SK-N-SH treated with all-trans-retinoic acid at 6 μM for 48 hours (cell line): ENCODE data around the gene RPS4Y1.
"Not testable (repeated sequence)": the region's sequence is repeated elsewhere in the genome, so short reads cannot be mapped to it uniquely, and the experiment has no call there.

Experiments
- ATAC-seq: fragments of 200-7000 bp; cut with Tn5 transposase; 3 replicates; pipeline ENCODE4 v1.9.1; 2020; ENCODE audit warnings: mild to moderate bottlenecking, moderate library complexity
- ARNTL ChIP-seq: fragments of 450-650 bp; formaldehyde crosslinking; IDR thresholded peaks from 2 replicates; pipeline ENCODE4 v1.5.0; 2020; ENCODE audit warnings: low read depth, mild to moderate bottlenecking, moderate library complexity, borderline replicate concordance
- BACH2 ChIP-seq: fragments of 250-450 bp; sonication (Bioruptor Pico); IDR thresholded peaks from 2 replicates; pipeline ENCODE4 v1.9.0; 2021; ENCODE audit warnings: mild to moderate bottlenecking, borderline replicate concordance
- CSDC2 ChIP-seq: fragments of 250-450 bp; sonication (Bioruptor Pico); IDR thresholded peaks from 2 replicates; pipeline ENCODE4 v1.5.0; 2020; ENCODE audit warnings: mild to moderate bottlenecking, moderate library complexity
- ESRRG ChIP-seq: fragments of 250-450 bp; sonication (Bioruptor Pico); IDR thresholded peaks from 2 replicates; pipeline ENCODE4 v1.6.1; 2021; ENCODE audit warnings: mild to moderate bottlenecking
- GLIS3 ChIP-seq: fragments of 250-450 bp; sonication (Bioruptor Pico); IDR thresholded peaks from 2 replicates; pipeline ENCODE4 v1.5.0; 2020; ENCODE audit warnings: mild to moderate bottlenecking, moderate library complexity
- ISL1 ChIP-seq: fragments of 250-450 bp; sonication (Bioruptor Pico); IDR thresholded peaks from 2 replicates; pipeline ENCODE4 v2.1.2; 2022; ENCODE audit warnings: mild to moderate bottlenecking, moderate library complexity
- OSR1 ChIP-seq: fragments of 250-450 bp; sonication (Bioruptor Pico); IDR thresholded peaks from 2 replicates; pipeline ENCODE4 v1.8.0; 2022; ENCODE audit warnings: moderate library complexity, mild to moderate bottlenecking, inconsistent platforms
- PPARA ChIP-seq: fragments of 250-450 bp; sonication (Bioruptor Pico); IDR thresholded peaks from 2 replicates; pipeline ENCODE4 v1.5.0; 2020; ENCODE audit warnings: mild to moderate bottlenecking, borderline replicate concordance
- RARB ChIP-seq: fragments of 250-450 bp; sonication (Bioruptor Pico); IDR thresholded peaks from 2 replicates; pipeline ENCODE4 v1.8.0; 2021; ENCODE audit warnings: mild to moderate bottlenecking, moderate library complexity
- SNAI2 ChIP-seq: fragments of 250-450 bp; sonication (Bioruptor Pico); IDR thresholded peaks from 2 replicates; pipeline ENCODE4 v1.5.0; 2020; ENCODE audit warnings: mild to moderate bottlenecking, moderate library complexity
- TCF4 ChIP-seq: fragments of 250-450 bp; sonication (Bioruptor Pico); IDR thresholded peaks from 2 replicates; pipeline ENCODE4 v1.8.0; 2021; ENCODE audit warnings: mild to moderate bottlenecking, moderate library complexity, borderline replicate concordance
- TOX ChIP-seq: fragments of 250-450 bp; sonication (Bioruptor Pico); IDR thresholded peaks from 2 replicates; pipeline ENCODE4 v1.8.0; 2021; ENCODE audit warnings: mild to moderate bottlenecking, moderate library complexity, borderline replicate concordance
- ZC3H10 ChIP-seq: fragments of 250-450 bp; sonication (Bioruptor Pico); IDR thresholded peaks from 2 replicates; pipeline ENCODE4 v1.5.1; 2021; ENCODE audit warnings: mild to moderate bottlenecking, moderate library complexity
- ZFP3 ChIP-seq: fragments of 250-450 bp; sonication (Bioruptor Pico); IDR thresholded peaks from 2 replicates; pipeline ENCODE4 v1.5.0; 2020; ENCODE audit warnings: mild to moderate bottlenecking, moderate library complexity
- ZFP30 ChIP-seq: fragments of 450-650 bp; formaldehyde crosslinking; IDR thresholded peaks from 2 replicates; pipeline ENCODE4 v1.5.0; 2022; ENCODE audit warnings: mild to moderate bottlenecking, moderate library complexity
- ZNF565 ChIP-seq: fragments of 450-650 bp; formaldehyde crosslinking; conservative IDR thresholded peaks from 2 replicates; pipeline ENCODE4 v1.5.0; 2020; ENCODE audit warnings: low read depth, mild to moderate bottlenecking, moderate library complexity
- ZNF70 ChIP-seq: fragments of 450-650 bp; formaldehyde crosslinking; IDR thresholded peaks from 2 replicates; pipeline ENCODE4 v1.5.0; 2020; ENCODE audit warnings: mild to moderate bottlenecking, moderate library complexity
- ZNF8 ChIP-seq: fragments of 450-650 bp; formaldehyde crosslinking; IDR thresholded peaks from 2 replicates; pipeline ENCODE4 v1.5.0; 2020; ENCODE audit warnings: mild to moderate bottlenecking, moderate library complexity
- TF ChIP-seq, protein P1 (sequence below): fragments of 250-450 bp; sonication (Bioruptor Pico); IDR thresholded peaks from 2 replicates; pipeline ENCODE4 v1.5.0; 2020; ENCODE audit warnings: mild to moderate bottlenecking, moderate library complexity
- TF ChIP-seq, protein P2 (sequence below): fragments of 250-450 bp; sonication (Bioruptor Pico); IDR thresholded peaks from 2 replicates; pipeline ENCODE4 v1.8.0; 2020; ENCODE audit warnings: mild to moderate bottlenecking, moderate library complexity, borderline replicate concordance
- TF ChIP-seq, protein P3 (sequence below): fragments of 250-450 bp; sonication (Bioruptor Pico); IDR thresholded peaks from 2 replicates; pipeline ENCODE4 v1.5.1; 2020; ENCODE audit warnings: low read depth, mild to moderate bottlenecking, moderate library complexity
- TF ChIP-seq, protein P4 (sequence below): fragments of 250-450 bp; sonication (Bioruptor Pico); IDR thresholded peaks from 2 replicates; pipeline ENCODE4 v1.8.0; 2021; ENCODE audit warnings: low read depth, mild to moderate bottlenecking, moderate library complexity, borderline replicate concordance

Gene RPS4Y1

DNA sequence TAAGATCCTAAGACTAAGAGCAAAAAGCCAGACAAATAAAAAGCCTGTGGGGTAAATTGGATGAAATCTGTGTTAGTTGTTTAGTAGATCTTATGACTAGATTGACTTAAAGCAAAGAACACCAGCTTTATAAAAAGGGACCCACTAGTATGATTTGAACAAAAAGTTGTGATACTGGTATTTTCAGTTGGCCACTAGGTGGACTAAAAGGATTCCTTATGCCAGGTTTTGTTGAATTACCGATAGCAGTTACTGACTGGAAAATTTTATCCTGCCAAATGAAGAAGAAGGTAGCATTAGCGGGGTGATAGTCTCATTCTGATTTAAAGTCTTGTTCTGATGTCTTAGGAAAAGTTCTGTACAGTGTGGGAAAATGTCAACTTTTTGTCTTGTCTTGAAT, 41.2 kb upstream of the RPS4Y1 start:
- no peak for ATAC-seq
- no peak for TF ChIP-seq ZNF565
- TF ChIP-seq ZNF70 (CRISPR knock-in tag), result no peak
- no peak for TF ChIP-seq ESRRG
- TF ChIP-seq, protein P1, sequence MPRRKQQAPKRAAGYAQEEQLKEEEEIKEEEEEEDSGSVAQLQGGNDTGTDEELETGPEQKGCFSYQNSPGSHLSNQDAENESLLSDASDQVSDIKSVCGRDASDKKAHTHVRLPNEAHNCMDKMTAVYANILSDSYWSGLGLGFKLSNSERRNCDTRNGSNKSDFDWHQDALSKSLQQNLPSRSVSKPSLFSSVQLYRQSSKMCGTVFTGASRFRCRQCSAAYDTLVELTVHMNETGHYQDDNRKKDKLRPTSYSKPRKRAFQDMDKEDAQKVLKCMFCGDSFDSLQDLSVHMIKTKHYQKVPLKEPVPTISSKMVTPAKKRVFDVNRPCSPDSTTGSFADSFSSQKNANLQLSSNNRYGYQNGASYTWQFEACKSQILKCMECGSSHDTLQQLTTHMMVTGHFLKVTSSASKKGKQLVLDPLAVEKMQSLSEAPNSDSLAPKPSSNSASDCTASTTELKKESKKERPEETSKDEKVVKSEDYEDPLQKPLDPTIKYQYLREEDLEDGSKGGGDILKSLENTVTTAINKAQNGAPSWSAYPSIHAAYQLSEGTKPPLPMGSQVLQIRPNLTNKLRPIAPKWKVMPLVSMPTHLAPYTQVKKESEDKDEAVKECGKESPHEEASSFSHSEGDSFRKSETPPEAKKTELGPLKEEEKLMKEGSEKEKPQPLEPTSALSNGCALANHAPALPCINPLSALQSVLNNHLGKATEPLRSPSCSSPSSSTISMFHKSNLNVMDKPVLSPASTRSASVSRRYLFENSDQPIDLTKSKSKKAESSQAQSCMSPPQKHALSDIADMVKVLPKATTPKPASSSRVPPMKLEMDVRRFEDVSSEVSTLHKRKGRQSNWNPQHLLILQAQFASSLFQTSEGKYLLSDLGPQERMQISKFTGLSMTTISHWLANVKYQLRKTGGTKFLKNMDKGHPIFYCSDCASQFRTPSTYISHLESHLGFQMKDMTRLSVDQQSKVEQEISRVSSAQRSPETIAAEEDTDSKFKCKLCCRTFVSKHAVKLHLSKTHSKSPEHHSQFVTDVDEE (CRISPR knock-in tag), result no peak
- TF ChIP-seq PPARA (CRISPR knock-in tag), result no peak
- no peak for TF ChIP-seq ZC3H10 (CRISPR knock-in tag)
- no peak for TF ChIP-seq ZNF8 (CRISPR knock-in tag)
- no peak for TF ChIP-seq ZFP30 (CRISPR knock-in tag)
- TF ChIP-seq ARNTL (CRISPR knock-in tag), result no peak
- no peak for TF ChIP-seq GLIS3

DNA sequence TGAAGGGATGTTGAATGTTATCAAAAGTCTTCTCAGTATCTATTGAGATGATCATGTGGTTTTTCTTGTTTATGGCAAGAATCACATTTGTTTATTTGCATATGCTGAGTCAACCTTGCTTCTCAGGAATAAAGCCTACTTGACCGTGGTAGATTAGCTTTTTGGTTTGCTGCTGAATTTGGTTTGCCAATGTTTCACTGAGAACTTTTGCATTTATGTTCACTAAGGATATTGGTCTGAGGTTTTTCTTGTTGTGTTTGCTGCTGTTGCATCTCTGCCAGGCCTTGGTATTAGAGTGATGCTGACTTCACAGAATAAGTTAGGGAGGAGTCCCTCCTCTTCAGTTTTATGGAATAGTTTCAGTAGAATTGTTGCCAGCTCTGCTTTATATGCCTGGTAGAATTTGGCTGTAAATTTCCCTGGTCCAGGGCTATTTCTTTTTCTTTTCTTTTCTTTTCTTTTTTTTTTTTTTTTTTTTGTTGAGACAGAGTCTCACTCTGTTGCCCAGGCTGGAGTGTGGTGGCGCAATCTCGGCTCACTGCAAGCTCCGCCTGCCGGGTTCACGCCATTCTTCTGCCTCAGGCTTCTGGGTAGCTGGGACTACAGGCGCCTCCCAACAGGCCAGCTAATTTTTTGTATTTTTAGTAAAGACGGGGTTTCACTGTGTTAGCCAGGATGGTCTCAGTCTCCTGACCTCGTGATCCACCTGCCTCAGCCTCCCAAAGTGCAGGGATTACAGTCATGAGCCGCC, 24.1 kb upstream of the RPS4Y1 start:
- not testable (repeated sequence) for ATAC-seq

DNA sequence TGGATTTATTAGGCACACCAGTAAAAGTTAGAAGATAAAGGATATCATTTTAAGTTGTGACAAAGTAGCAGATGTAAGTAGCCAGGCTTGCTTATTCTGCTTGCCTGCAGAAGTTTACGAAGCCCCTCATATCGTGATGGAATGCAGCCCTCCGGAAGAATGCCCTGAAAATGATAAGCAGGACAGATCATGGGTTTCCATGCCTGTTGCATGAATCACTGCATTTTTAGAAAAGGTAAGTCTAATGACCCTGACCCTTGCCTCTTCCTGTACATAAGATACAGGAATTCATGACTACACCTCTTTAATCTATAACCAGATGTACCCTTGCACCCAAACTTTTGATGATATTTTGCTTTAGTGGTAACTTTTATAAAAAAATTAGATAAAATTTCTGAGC, 16.9 kb upstream of the RPS4Y1 start:
- TF ChIP-seq TCF4 (no peak), ZFP30 (CRISPR knock-in tag) (no peak), BACH2 (CRISPR knock-in tag) (no peak), RARB (CRISPR knock-in tag) (no peak), ARNTL (CRISPR knock-in tag) (no peak), TOX (no peak), ISL1 (CRISPR knock-in tag) (no peak), ZNF8 (CRISPR knock-in tag) (no peak), PPARA (CRISPR knock-in tag) (no peak), CSDC2 (no peak), ZFP3 (CRISPR knock-in tag) (no peak), SNAI2 (CRISPR knock-in tag) (no peak), OSR1 (CRISPR knock-in tag) (no peak), GLIS3 (no peak), ZC3H10 (CRISPR knock-in tag) (no peak), ZNF70 (CRISPR knock-in tag) (no peak)
- TF ChIP-seq, protein P2, sequence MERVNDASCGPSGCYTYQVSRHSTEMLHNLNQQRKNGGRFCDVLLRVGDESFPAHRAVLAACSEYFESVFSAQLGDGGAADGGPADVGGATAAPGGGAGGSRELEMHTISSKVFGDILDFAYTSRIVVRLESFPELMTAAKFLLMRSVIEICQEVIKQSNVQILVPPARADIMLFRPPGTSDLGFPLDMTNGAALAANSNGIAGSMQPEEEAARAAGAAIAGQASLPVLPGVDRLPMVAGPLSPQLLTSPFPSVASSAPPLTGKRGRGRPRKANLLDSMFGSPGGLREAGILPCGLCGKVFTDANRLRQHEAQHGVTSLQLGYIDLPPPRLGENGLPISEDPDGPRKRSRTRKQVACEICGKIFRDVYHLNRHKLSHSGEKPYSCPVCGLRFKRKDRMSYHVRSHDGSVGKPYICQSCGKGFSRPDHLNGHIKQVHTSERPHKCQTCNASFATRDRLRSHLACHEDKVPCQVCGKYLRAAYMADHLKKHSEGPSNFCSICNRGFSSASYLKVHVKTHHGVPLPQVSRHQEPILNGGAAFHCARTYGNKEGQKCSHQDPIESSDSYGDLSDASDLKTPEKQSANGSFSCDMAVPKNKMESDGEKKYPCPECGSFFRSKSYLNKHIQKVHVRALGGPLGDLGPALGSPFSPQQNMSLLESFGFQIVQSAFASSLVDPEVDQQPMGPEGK (CRISPR knock-in tag), result no peak
- TF ChIP-seq, protein P3, sequence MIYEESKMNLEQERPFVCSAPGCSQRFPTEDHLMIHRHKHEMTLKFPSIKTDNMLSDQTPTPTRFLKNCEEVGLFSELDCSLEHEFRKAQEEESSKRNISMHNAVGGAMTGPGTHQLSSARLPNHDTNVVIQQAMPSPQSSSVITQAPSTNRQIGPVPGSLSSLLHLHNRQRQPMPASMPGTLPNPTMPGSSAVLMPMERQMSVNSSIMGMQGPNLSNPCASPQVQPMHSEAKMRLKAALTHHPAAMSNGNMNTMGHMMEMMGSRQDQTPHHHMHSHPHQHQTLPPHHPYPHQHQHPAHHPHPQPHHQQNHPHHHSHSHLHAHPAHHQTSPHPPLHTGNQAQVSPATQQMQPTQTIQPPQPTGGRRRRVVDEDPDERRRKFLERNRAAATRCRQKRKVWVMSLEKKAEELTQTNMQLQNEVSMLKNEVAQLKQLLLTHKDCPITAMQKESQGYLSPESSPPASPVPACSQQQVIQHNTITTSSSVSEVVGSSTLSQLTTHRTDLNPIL (CRISPR knock-in tag), result no peak
- no peak for ATAC-seq

DNA sequence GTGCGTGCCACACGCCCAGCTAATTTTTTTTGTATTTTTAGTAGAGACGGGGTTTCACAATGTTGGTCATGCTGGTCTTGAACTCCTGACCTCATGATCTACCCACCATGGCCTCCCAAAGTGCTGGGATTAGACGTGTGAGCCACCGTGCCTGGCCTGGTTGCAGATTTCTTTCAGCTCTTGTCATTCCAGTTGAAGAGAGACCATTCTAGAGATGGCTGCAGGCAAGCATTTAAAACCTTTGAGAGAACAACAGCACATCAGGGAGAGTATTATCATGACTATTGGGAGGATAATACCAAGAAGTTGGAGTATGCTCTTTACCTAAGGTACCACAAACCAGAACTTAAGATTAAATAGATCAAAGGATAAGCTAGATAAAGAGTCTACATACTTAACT, 12.9 kb upstream of the RPS4Y1 start:
- no peak for ATAC-seq

More for the DNA sequence above, 12.9 kb upstream of the RPS4Y1 start:
- no peak for TF ChIP-seq ISL1 (CRISPR knock-in tag)
- no peak for TF ChIP-seq ZNF565
- TF ChIP-seq, protein P3 (CRISPR knock-in tag), result no peak
- no peak for TF ChIP-seq RARB (CRISPR knock-in tag)
- TF ChIP-seq SNAI2 (CRISPR knock-in tag), result no peak
- TF ChIP-seq ESRRG, result no peak
- TF ChIP-seq, protein P2 (CRISPR knock-in tag), result no peak
- TF ChIP-seq, protein P4, sequence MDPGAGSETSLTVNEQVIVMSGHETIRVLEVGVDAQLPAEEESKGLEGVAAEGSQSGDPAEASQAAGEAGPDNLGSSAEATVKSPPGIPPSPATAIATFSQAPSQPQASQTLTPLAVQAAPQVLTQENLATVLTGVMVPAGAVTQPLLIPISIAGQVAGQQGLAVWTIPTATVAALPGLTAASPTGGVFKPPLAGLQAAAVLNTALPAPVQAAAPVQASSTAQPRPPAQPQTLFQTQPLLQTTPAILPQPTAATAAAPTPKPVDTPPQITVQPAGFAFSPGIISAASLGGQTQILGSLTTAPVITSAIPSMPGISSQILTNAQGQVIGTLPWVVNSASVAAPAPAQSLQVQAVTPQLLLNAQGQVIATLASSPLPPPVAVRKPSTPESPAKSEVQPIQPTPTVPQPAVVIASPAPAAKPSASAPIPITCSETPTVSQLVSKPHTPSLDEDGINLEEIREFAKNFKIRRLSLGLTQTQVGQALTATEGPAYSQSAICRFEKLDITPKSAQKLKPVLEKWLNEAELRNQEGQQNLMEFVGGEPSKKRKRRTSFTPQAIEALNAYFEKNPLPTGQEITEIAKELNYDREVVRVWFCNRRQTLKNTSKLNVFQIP (CRISPR knock-in tag), result no peak
- TF ChIP-seq ZC3H10 (CRISPR knock-in tag), result no peak
- TF ChIP-seq ARNTL (CRISPR knock-in tag), result no peak
- TF ChIP-seq ZFP30 (CRISPR knock-in tag), result no peak
- TF ChIP-seq PPARA (CRISPR knock-in tag), result no peak
- no peak for TF ChIP-seq TOX
- no peak for TF ChIP-seq TCF4
